ENCODE data around the gene ATR.
A peak's percentile ranks its signal among the peaks of the same experiment; 100 is the strongest.

ATR gene

GRCh38 chr3:142460689-142461088 lies 117.8 kb downstream of the ATR start:
- Histone ChIP-seq H4K12ac (ENCODE audit: low read depth, low read length) (no peak overlapping the region), H3K14ac (ENCODE audit: low read length) (no peak overlapping the region), H3K27ac (ENCODE audit: low read depth, low read length) (no peak overlapping the region), H3K4ac (ENCODE audit: low read depth, low read length) (no peak overlapping the region), H4K8ac (ENCODE audit: low read depth, low read length) (no peak overlapping the region), H2BK12ac (ENCODE audit: low read length) (no peak overlapping the region), H3K4me3 (ENCODE audit: low read depth, low read length) (no peak overlapping the region), H3K23ac (ENCODE audit: low read length) (no peak overlapping the region), H2AFZ (ENCODE audit: insufficient read depth, low read length, poor library complexity) (no peak overlapping the region), H3K18ac (ENCODE audit: low read length) (no peak overlapping the region), H4K91ac (ENCODE audit: low read depth, low read length) (no peak overlapping the region), H3K4me1 (ENCODE audit: control insufficient read depth in 1 of 2, insufficient read depth in 2 of 2, low read length in 2 of 2) (no peaks in the 10 kb centered on the region), H2BK5ac (ENCODE audit: low read depth, low read length, poor library complexity) (no peak overlapping the region), H2BK120ac (ENCODE audit: insufficient read depth, low read length, poor library complexity) (no peak overlapping the region), H3K79me1 (ENCODE audit: low read length) (no peaks in the 10 kb centered on the region), H2AK5ac (ENCODE audit: low read length) (no peak overlapping the region), H3K79me2 (ENCODE audit: control insufficient read depth, insufficient read depth, low read length, poor library complexity) (no peaks in the 10 kb centered on the region), H3K9me3 (ENCODE audit: insufficient read depth, low read depth, low read length) (no peaks in the 10 kb centered on the region), H3K36me3 (ENCODE audit: control insufficient read depth in 1 of 2, insufficient read depth in 2 of 2, low read length in 2 of 2) (peaks cover 0 to 1% of the 10 kb centered on the region in 2 experiments), H3K27me3 (ENCODE audit: insufficient read depth, low read length) (no peaks in the 10 kb centered on the region), H3K4me2 (ENCODE audit: low read length) (no peak overlapping the region), H3K9ac (ENCODE audit: low read length) (no peak overlapping the region)
- no peak for DNase-seq
- no CpG with 5 or more reads among the region's 3 CpGs for WGBS (ENCODE audit: extremely low coverage, insufficient coverage, insufficient read length)

DNA sequence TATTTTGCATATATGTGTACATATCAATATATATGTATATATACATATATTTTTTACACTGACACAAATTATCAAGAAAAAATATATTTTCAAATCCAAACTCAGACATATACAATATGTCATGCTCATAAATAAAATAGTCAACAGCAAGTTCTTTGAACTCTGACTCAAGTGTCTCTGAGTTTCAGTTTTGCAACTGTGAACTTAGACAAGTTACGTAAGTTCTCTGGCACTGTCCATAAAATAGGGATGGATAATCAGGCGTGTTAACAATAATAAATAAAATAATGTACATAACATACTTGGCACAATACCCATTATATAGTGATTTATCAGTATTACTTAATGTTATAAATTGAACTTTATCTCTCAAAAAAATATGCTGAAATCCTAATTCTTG lies 118.6 kb downstream of the ATR start:
- H2BK5ac ChIP-seq (ENCODE audit: low read depth, low read length, poor library complexity): no peak overlapping the region
- no peak overlapping the region for H4K8ac ChIP-seq (ENCODE audit: low read depth, low read length)
- peak in 1 of 2 donors; percentile 22 for DNase-seq
- H3K4me1 ChIP-seq (ENCODE audit: control insufficient read depth in 1 of 2, insufficient read depth in 2 of 2, low read length in 2 of 2): no peaks in the 10 kb centered on the region
- peaks cover 0 to 1% of the 10 kb centered on the region in 2 experiments for H3K36me3 ChIP-seq (ENCODE audit: control insufficient read depth in 1 of 2, insufficient read depth in 2 of 2, low read length in 2 of 2)
- no peak overlapping the region for H2BK120ac ChIP-seq (ENCODE audit: insufficient read depth, low read length, poor library complexity)
- H3K23ac ChIP-seq (ENCODE audit: low read length): no peak overlapping the region
- H3K27ac ChIP-seq (ENCODE audit: low read depth, low read length): no peak overlapping the region
- H3K14ac ChIP-seq (ENCODE audit: low read length): no peak overlapping the region
- H3K4ac ChIP-seq (ENCODE audit: low read depth, low read length): no peak overlapping the region
- no peak overlapping the region for H2AFZ ChIP-seq (ENCODE audit: insufficient read depth, low read length, poor library complexity)
- H3K27me3 ChIP-seq (ENCODE audit: insufficient read depth, low read length): no peaks in the 10 kb centered on the region
- no peak overlapping the region for H3K9ac ChIP-seq (ENCODE audit: low read length)
- WGBS (ENCODE audit: extremely low coverage, insufficient coverage, insufficient read length): no CpG with 5 or more reads among the region's 2 CpGs
- H4K91ac ChIP-seq (ENCODE audit: low read depth, low read length): no peak overlapping the region
- no peak overlapping the region for H3K4me2 ChIP-seq (ENCODE audit: low read length)
- H3K4me3 ChIP-seq (ENCODE audit: low read depth, low read length): no peak overlapping the region
- no peak overlapping the region for H2AK5ac ChIP-seq (ENCODE audit: low read length)
- H3K9me3 ChIP-seq (ENCODE audit: insufficient read depth, low read depth, low read length): no peaks in the 10 kb centered on the region
- H3K79me2 ChIP-seq (ENCODE audit: control insufficient read depth, insufficient read depth, low read length, poor library complexity): no peaks in the 10 kb centered on the region
- H3K79me1 ChIP-seq (ENCODE audit: low read length): no peaks in the 10 kb centered on the region
- no peak overlapping the region for H4K12ac ChIP-seq (ENCODE audit: low read depth, low read length)
- no peak overlapping the region for H2BK12ac ChIP-seq (ENCODE audit: low read length)
- no peak overlapping the region for H3K18ac ChIP-seq (ENCODE audit: low read length)

DNA sequence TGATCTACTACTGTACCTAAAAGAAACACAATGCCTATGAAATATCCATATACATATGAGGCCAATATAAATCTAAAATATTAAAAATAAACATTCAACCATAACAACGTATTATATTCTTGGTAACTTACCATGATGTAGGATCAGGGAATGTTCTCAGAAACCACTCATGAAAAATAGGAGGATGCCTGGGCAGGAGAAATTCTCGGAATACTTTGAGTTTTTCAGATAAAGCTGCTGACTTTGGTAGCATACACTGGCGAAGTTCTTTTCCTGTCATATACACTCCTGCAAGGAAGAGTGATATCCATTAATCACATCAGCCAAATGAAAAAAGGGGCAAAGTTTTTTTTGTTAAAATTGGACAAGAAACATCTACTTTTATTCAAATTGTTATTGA lies 119.4 kb downstream of the ATR start:
- Histone ChIP-seq H3K36me3 (ENCODE audit: control insufficient read depth in 1 of 2, insufficient read depth in 2 of 2, low read length in 2 of 2) (peaks cover 0 to 1% of the 10 kb centered on the region in 2 experiments), H2AK5ac (ENCODE audit: low read length) (no peak overlapping the region), H4K91ac (ENCODE audit: low read depth, low read length) (no peak overlapping the region), H3K9ac (ENCODE audit: low read length) (no peak overlapping the region), H4K8ac (ENCODE audit: low read depth, low read length) (no peak overlapping the region), H3K27me3 (ENCODE audit: insufficient read depth, low read length) (no peaks in the 10 kb centered on the region), H3K4ac (ENCODE audit: low read depth, low read length) (no peak overlapping the region), H2BK12ac (ENCODE audit: low read length) (no peak overlapping the region), H3K23ac (ENCODE audit: low read length) (no peak overlapping the region), H3K9me3 (ENCODE audit: insufficient read depth, low read depth, low read length) (no peaks in the 10 kb centered on the region), H3K27ac (ENCODE audit: low read depth, low read length) (no peak overlapping the region), H3K4me3 (ENCODE audit: low read depth, low read length) (no peak overlapping the region), H2BK5ac (ENCODE audit: low read depth, low read length, poor library complexity) (no peak overlapping the region), H3K14ac (ENCODE audit: low read length) (no peak overlapping the region), H3K79me2 (ENCODE audit: control insufficient read depth, insufficient read depth, low read length, poor library complexity) (no peaks in the 10 kb centered on the region), H3K4me1 (ENCODE audit: control insufficient read depth in 1 of 2, insufficient read depth in 2 of 2, low read length in 2 of 2) (no peaks in the 10 kb centered on the region), H2BK120ac (ENCODE audit: insufficient read depth, low read length, poor library complexity) (no peak overlapping the region), H3K79me1 (ENCODE audit: low read length) (no peaks in the 10 kb centered on the region), H2AFZ (ENCODE audit: insufficient read depth, low read length, poor library complexity) (no peak overlapping the region), H3K4me2 (ENCODE audit: low read length) (no peak overlapping the region), H4K12ac (ENCODE audit: low read depth, low read length) (no peak overlapping the region), H3K18ac (ENCODE audit: low read length) (no peak overlapping the region)
- WGBS (ENCODE audit: extremely low coverage, insufficient coverage, insufficient read length): no CpG with 5 or more reads among the region's 3 CpGs
- DNase-seq: peak; percentile 7 to 62

GRCh38 chr3:142450881-142451280 lies 127.7 kb downstream of the ATR start:
- H3K23ac ChIP-seq (ENCODE audit: low read length): no peak overlapping the region
- DNase-seq: peak; percentile 20 to 65
- no peak overlapping the region for H2AFZ ChIP-seq (ENCODE audit: insufficient read depth, low read length, poor library complexity)
- H3K9me3 ChIP-seq (ENCODE audit: insufficient read depth, low read depth, low read length): no peaks in the 10 kb centered on the region
- H2BK5ac ChIP-seq (ENCODE audit: low read depth, low read length, poor library complexity): no peak overlapping the region
- H3K18ac ChIP-seq (ENCODE audit: low read length): no peak overlapping the region
- H4K91ac ChIP-seq (ENCODE audit: low read depth, low read length): no peak overlapping the region
- no peak overlapping the region for H4K12ac ChIP-seq (ENCODE audit: low read depth, low read length)
- H3K4me3 ChIP-seq (ENCODE audit: low read depth, low read length): no peak overlapping the region
- H2BK120ac ChIP-seq (ENCODE audit: insufficient read depth, low read length, poor library complexity): no peak overlapping the region
- peaks cover 9% of the 10 kb centered on the region for H3K79me2 ChIP-seq (ENCODE audit: control insufficient read depth, insufficient read depth, low read length, poor library complexity)
- H3K79me1 ChIP-seq (ENCODE audit: low read length): peaks cover 5% of the 10 kb centered on the region
- H3K4me2 ChIP-seq (ENCODE audit: low read length): no peak overlapping the region
- H3K9ac ChIP-seq (ENCODE audit: low read length): no peak overlapping the region
- no peak overlapping the region for H2BK12ac ChIP-seq (ENCODE audit: low read length)
- H4K8ac ChIP-seq (ENCODE audit: low read depth, low read length): no peak overlapping the region
- no peak overlapping the region for H2AK5ac ChIP-seq (ENCODE audit: low read length)
- no peak overlapping the region for H3K4ac ChIP-seq (ENCODE audit: low read depth, low read length)
- no peak overlapping the region for H3K14ac ChIP-seq (ENCODE audit: low read length)
- WGBS (ENCODE audit: extremely low coverage, insufficient coverage, insufficient read length): no CpG with 5 or more reads among the region's 5 CpGs
- H3K4me1 ChIP-seq (ENCODE audit: control insufficient read depth in 1 of 2, insufficient read depth in 2 of 2, low read length in 2 of 2): peaks cover 0 to 2% of the 10 kb centered on the region in 2 experiments
- peaks cover 2 to 4% of the 10 kb centered on the region in 2 experiments for H3K36me3 ChIP-seq (ENCODE audit: control insufficient read depth in 1 of 2, insufficient read depth in 2 of 2, low read length in 2 of 2)
- no peaks in the 10 kb centered on the region for H3K27me3 ChIP-seq (ENCODE audit: insufficient read depth, low read length)
- peak overlapping the region; percentile 23 for H3K27ac ChIP-seq (ENCODE audit: low read depth, low read length)

All from trophoblast cell (in vitro differentiated cells and primary cell).